Thyroid gland (tissue), 4 donors: ENCODE measurements around the gene C19orf12. TPM values are rescaled to one million over a fixed set of nuclear protein-coding genes. Genes with fewer than 3 reads are reported as not detected.

Experiments
- DNase-seq, 2 donors: peaks; one replicate each; pipeline ENCODE4 v3.0.0-alpha.2; 2019
- H3K27ac ChIP-seq, 3 donors: fragments of 200-600 bp; sonication (generic); 1 replicate in 2 of 3; 2 replicates in 1 of 3; pipeline ENCODE4 v1.5.1; 2016 to 2019; ENCODE audit warnings: mild to moderate bottlenecking in 1 of 3, moderate library complexity in 1 of 3
- H3K27me3 ChIP-seq: fragments of 200-600 bp; sonication (generic); one replicate; pipeline ENCODE4 v1.5.1; 2019
- H3K36me3 ChIP-seq, 2 donors: fragments of 200-600 bp; sonication (generic); one replicate each; pipeline ENCODE4 v1.5.1; 2016 to 2019
- H3K4me1 ChIP-seq, 2 donors: fragments of 200-600 bp; sonication (generic); one replicate each; pipeline ENCODE4 v1.5.1; 2017 to 2019
- H3K4me3 ChIP-seq, 3 donors: fragments of 200-600 bp; sonication (generic); replicated peaks in 1 of 3; 1 replicate in 2 of 3; 2 replicates in 1 of 3; pipeline ENCODE4 v1.5.1; 2016; ENCODE audit warnings: mild to moderate bottlenecking in 1 of 3
- H3K9me3 ChIP-seq: fragments of 200-600 bp; sonication (generic); one replicate; pipeline ENCODE4 v1.5.1; 2017
- CTCF ChIP-seq, 6 experiments: fragments of 200-600 bp in 3 of 6; fragments of 450-650 bp in 3 of 6; sonication (generic) in 3 of 6; IDR thresholded peaks; one replicate each; pipeline ENCODE4 v1.5.1; 2016 to 2019; ENCODE audit warnings: antibody characterized with exemption in 6 of 6, mild to moderate bottlenecking in 2 of 6, inconsistent platforms in 1 of 6, moderate library complexity in 1 of 6
- POLR2A ChIP-seq, 2 donors: fragments of 450-650 bp; IDR thresholded peaks; one replicate each; pipeline ENCODE4 v1.6.1; 2017; ENCODE audit warnings: antibody characterized with exemption in 2 of 2, mild to moderate bottlenecking in 2 of 2, moderate library complexity in 1 of 2
- WGBS, 2 donors: methylation state at CpG; one replicate each; pipeline ENCODE4 v1.1.5; 2017; 5-methylcytosine and 5-hydroxymethylcytosine counted together
- intact Hi-C: fragments of 100-400 bp; cut with DNase I; formaldehyde crosslinking; loops from one replicate; pipeline ENCODE4 v1.15.1; 2023
- total RNA-seq, 4 donors: library from RNA; depleted of rRNA; stranded (reverse); fragments of >200 nt; gene quantifications; one replicate each; pipeline ENCODE4 v1.2.3, GENCODE V29; 2016

C19orf12 gene
- total RNA-seq, 4 donors from 2014 or later = 24.4 to 34.0 (median 31.9) TPM

- Histone ChIP-seq H3K27ac (no peak overlapping the region), H3K36me3 (no peaks in the 10 kb centered on the region), H3K27me3 (peaks cover 7% of the 10 kb centered on the region), H3K9me3 (no peaks in the 10 kb centered on the region), H3K4me1 (peaks cover 7 to 8% of the 10 kb centered on the region in 2 donors), H3K4me3 (no peak overlapping the region)
- intact Hi-C loops = no loop called here
- no peak for DNase-seq
- WGBS, 2 donors = 3 to 4% methylated on average over 20 to 38 of the region's 39 CpGs
- TF ChIP-seq CTCF (IDR thresholded peaks at IDR 0.05) (no peak), POLR2A (IDR thresholded peaks at IDR 0.05) (no peak)
Measured at GRCh38 chr19:29724102-29724641, 9.1 kb upstream of the C19orf12 start.

- intact Hi-C loops = loop anchor here (10.0 kb wide), 1 partner anchor 52 kb away; the partner anchor contains the start of gene PLEKHF1
- no peaks in the 10 kb centered on the region for H3K27me3 ChIP-seq
- 86 to 91% methylated on average over 14 to 15 of the region's 16 CpGs for whole genome bisulfite sequencing, 2 donors
- H3K36me3 ChIP-seq = no peaks in the 10 kb centered on the region
- no peak overlapping the region for H3K27ac ChIP-seq
- DNase-seq = no peak
- no peak overlapping the region for H3K4me3 ChIP-seq
- peaks cover 17 to 22% of the 10 kb centered on the region in 2 donors for H3K4me1 ChIP-seq
- no peaks in the 10 kb centered on the region for H3K9me3 ChIP-seq
- TF ChIP-seq CTCF (IDR thresholded peaks at IDR 0.05) (no peak), POLR2A (IDR thresholded peaks at IDR 0.05) (no peak)
Measured at GRCh38 chr19:29717051-29717450, 2.0 kb upstream of the C19orf12 start.

GRCh38 chr19:29715701-29716581, 880 bp upstream of the C19orf12 start:
- intact Hi-C loops = loop anchor here (10.0 kb wide), 1 partner anchor 51 kb away; the partner anchor contains the start of gene PLEKHF1
- peak overlapping the region; percentile 80 to 89 (median 84) for H3K4me3 ChIP-seq
- H3K36me3 ChIP-seq = no peaks in the 10 kb centered on the region
- H3K27ac ChIP-seq = peak overlapping the region; percentile 84 to 91 (median 85)
- no peak for DNase-seq
- H3K27me3 ChIP-seq = no peaks in the 10 kb centered on the region
- 35 to 40% methylated on average over 13 of the region's 13 CpGs for WGBS, 2 donors
- no peaks in the 10 kb centered on the region for H3K9me3 ChIP-seq
- TF ChIP-seq POLR2A (IDR thresholded peaks at IDR 0.05) (no peak), CTCF (IDR thresholded peaks at IDR 0.05) (no peak)
- H3K4me1 ChIP-seq = peaks cover 17 to 22% of the 10 kb centered on the region in 2 donors

GRCh38 chr19:29714371-29714952, 599 bp downstream of the C19orf12 start:
- Histone ChIP-seq H3K27me3 (no peaks in the 10 kb centered on the region), H3K9me3 (no peaks in the 10 kb centered on the region), H3K4me1 (peaks cover 17 to 22% of the 10 kb centered on the region in 2 donors), H3K4me3 (peak overlapping the region; percentile 80 to 89 (median 84)), H3K36me3 (no peaks in the 10 kb centered on the region), H3K27ac (peak overlapping the region; percentile 84 to 91 (median 85))
- TF ChIP-seq CTCF (IDR thresholded peaks at IDR 0.05) = no peak
- TF ChIP-seq POLR2A (IDR thresholded peaks at IDR 0.05) = no peak
- 36 to 44% methylated on average over 9 to 11 of the region's 15 CpGs for WGBS, 2 donors
- DNase-seq = no peak
- intact Hi-C loops = loop anchor here (5.0 to 10.0 kb wide), 2 partner anchors 50 to 102 kb away; partner anchors contain the start of gene PLEKHF1
